NCI-H748 (cell line): ENCODE results near the gene ANKRD22.
"Not testable (repeated sequence)": the region's sequence is repeated elsewhere in the genome, so short reads cannot be mapped to it uniquely, and the experiment has no call there.

ENCODE experiments used
- DNase-seq: peaks from one replicate; lab custom pipeline; 2025; ENCODE audit not compliant: unreplicated experiment; lab: John Stamatoyannopoulos, UW

The ANKRD22 gene

DNA sequence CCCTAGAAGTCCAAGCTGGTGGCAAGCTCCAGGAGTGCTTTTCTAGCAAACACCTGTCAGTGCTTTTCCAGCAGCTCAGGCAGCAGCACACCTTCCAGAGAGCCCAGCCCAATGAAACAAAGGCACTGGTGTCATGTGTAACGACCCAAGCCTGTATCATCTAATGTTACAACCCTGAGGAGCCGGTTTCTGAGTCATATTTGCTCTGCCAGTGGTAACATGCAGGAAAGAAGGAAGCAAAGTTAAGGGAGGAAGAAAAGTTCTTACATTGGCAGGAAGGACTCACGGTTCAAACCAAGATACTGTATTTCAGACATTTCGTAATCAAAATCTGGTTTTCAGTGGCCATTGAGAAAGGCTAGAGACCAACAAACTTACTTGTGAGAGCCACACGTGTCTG lies at the start of gene ANKRD22:
ANKRD22 (minus strand) TSS at position 139 of the 400 bp plus-strand sequence. CDS start 237 bp downstream, outside the sequence.
- peak; percentile 54 for DNase-seq

DNA sequence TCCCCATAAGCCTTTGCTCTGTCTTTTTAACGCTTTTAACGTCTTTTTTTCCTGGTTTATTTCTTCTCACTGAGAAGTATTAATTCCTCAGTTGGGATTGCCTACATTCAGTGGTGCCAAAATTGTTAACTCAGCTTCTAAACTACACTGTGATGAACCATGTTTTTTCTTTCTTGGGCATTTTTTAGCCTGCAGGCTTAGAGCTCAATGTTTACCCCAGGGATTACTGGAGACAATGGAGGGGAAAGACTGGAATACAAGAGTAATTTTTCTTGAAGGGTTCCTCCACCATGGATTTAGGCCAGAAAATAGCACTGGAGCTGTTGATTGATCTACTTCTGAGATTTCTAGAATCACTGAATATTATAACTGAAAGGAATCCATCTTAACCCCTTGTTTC lies 48.2 kb upstream of the ANKRD22 start:
- DNase-seq: no peak

- DNase-seq: no peak
These were observed 47.1 kb upstream of the ANKRD22 start for GRCh38 chr10:88898727-88899126.

DNA sequence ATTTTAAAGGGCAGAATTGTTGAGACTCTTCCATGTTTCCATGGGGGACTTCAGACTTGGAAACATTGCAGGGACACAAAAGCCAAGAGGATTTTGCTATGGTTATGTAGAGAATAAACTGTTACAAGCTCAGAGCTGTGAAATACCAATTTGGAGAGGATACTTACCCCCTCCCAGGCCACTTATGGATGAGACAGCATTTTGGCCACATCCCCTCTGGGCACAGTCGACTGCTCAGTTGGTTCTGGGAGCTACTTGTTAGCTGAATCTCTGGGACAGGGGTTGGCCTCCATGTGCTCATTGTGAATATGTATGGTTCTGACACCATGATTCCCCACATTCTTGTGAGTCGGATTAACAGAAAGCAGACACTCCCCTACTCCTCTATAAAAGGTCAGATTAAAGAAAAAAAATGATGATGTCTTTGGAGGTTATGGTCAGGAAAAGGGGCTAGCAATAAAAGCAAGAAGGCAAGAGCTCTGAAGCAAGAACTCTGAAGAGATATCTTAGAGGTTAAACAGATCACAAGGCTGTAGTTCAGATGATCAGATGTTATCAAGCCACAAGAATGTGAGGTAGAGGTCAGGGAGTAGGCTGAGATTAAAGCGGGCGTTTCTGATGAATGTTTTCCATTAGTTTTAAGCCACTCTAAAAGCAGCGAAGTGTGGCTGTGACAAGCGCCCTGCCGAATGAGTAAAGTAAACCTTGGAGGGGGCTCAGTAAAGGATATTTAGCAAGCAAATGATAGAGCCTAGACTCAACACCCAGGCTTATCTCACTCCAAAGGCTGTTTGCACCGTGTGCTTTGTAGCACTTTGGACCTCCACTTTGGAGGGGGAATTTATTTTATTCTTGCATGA lies 45.6 kb upstream of the ANKRD22 start:
- no peak for DNase-seq

- peak; percentile 24 for DNase-seq
These were observed 44.8 kb upstream of the ANKRD22 start for GRCh38 chr10:88896372-88896993.

- no peak for DNase-seq
These were observed 43.6 kb upstream of the ANKRD22 start for GRCh38 chr10:88895250-88895649.

- no peak for DNase-seq
These were observed 42.0 kb upstream of the ANKRD22 start for GRCh38 chr10:88893611-88894010.

- DNase-seq: no peak
These were observed 40.8 kb upstream of the ANKRD22 start for GRCh38 chr10:88892222-88892967.

DNA sequence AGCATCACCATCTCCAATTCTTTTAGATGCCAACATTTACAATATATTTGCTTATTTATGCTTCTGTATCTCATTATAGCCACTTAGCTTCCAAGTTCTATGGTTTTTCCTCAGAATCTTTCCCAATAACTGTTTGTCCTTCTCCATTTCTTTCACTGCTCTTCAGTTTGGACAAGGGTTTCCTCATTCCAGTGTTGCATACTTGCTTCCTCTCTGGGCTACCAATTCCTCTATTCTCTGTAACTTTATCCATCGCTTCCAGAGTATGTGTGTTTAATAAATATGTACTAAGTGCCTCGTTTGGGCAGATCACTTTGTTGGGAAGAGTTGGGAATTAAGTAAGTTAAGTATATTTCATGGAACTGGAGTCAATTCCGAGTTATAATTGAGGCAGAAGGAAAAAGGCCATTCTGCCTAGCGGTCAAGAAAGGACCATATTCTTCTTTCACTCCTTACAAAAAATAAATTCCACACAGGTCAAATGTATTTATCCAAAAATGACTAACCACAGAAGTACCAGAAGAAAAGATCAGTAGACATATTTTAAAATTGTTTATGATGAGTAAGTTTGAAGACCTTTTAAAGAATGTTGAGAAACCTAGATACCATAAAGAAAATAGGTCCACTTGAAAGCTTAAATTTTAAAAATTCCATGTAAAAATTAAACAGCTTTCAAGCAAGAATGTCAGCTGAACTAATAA lies 39.2 kb upstream of the ANKRD22 start:
- no peak for DNase-seq

GRCh38 chr10:88889559-88890337 lies 38.1 kb upstream of the ANKRD22 start:
- no peak for DNase-seq

DNA sequence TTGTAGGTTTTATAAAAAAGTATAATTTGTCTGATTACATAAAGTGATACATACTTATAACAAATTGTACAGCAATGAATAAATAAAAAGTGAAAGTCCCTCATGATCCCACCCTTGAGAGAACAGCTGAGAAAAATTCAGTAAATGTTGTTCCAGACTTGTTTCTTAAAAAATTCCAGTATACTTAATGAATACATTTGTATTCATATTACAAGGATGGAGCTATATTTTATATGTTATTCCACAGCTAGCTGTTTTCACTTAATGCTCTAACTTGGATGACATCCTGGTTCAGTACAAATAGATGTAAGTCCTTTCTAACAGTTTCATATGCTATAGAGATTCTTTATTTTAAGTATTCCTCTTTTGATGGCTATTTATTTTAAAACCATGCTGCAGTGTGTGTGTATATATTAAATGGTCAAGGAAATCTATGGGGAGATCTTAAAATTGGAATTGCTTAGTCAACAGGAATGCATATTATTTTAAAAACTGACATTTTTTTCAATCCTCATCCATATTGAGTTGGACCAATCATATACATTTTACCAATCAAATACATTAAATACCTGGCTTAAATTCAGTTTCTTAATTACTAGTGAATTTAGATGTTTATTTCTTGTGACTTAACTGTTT lies 37.3 kb upstream of the ANKRD22 start:
- DNase-seq: no peak

- DNase-seq: no peak
These were observed 34.9 kb upstream of the ANKRD22 start for GRCh38 chr10:88886557-88886956.

GRCh38 chr10:88883448-88883809 lies 31.8 kb upstream of the ANKRD22 start:
- DNase-seq: no peak

GRCh38 chr10:88882646-88883447 lies 31.2 kb upstream of the ANKRD22 start:
- not testable (repeated sequence) for DNase-seq

DNA sequence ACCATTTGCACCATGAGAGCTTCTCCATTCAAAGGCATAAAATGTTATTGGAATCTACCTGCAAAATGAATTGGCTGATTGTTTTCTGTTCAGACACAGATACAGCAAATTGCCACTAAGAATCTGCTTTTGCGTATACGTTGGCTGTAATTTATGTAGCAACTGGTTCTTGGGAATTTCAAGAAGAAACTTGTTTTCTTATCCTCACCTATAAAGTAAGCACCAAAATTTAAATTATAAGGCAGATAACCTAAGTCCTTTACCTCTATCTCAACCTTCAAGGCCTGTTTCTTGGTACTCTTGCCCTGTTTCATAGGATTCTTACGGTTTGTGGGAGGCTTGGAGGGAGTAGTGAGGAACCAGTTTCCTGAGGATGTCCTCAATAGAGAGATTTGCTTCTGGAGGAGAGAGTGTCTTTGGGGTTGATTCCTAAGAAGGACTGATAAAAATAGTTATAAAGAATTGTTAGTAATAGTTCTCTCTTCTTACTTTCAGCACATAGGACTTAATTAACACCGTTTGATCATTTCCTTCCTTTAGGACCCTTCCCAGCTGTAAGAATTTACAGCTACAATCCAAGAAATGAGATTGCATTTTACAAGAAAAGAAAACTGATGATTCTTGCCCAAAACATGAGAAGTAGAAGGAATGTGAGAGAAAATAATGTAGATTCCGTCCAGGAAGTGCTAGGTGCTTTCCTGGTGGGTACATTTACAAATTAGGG lies 30.4 kb upstream of the ANKRD22 start:
- DNase-seq: no peak

- DNase-seq: no peak
These were observed 29.7 kb upstream of the ANKRD22 start for GRCh38 chr10:88881320-88881719.

DNA sequence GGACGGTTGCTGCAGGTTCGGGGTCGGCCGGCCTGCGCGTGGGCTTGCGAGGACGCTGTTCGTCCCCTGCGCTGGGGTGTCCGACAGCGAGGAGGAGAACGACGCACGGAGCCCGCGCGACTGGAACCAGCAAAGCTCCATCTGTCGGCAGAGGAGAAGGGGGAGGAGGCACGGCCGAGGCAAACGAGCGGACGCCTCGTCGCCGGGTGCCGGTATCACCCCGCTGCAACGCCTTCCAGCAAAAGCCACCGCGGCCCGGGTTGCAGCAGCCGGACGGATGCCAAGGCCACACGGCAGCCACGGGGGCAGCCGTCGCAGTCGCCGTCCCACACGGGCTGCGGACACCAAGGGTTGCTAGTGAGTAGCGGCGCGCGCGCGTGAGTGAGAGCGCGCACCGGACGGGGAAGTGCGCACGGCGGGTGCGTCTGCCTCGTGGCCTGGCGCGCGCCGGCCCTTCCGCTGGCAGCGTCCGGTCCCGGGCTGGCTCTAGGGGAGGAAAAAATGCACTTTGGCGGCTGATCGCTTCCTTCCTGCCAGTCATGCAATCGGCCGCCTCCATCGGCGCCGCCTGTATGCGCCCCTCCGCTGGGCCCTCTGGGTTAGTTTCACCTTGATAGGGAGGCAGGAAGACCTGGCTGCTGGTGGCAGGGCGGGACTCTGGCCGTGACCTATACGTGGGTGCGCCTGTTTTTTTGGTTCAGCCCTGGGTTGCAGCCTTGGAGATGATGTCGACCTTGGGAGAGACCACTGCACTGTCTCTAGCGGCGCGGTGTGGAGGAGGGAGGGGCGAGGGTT lies 28.8 kb upstream of the ANKRD22 start:
- DNase-seq: peak; percentile 85
